Right kidney (tissue), 1 donor: ENCODE measurements around the gene FAM156A.
"Not testable (repeated sequence)": the region's sequence is repeated elsewhere in the genome, so short reads cannot be mapped to it uniquely, and the experiment has no call there.

ENCODE experiments used
- DNase-seq: peaks from one replicate; pipeline ENCODE4 v3.0.0-alpha.2; 2016

The FAM156A gene

GRCh38 chrX:52967922-52968321 is 9.6 kb upstream of the FAM156A start:
- not testable (repeated sequence) for DNase-seq

- not testable (repeated sequence) for DNase-seq
Observed at GRCh38 chrX:52966993-52967738, 8.8 kb upstream of the FAM156A start.

- not testable (repeated sequence) for DNase-seq
Observed at GRCh38 chrX:52958961-52959360, 643 bp upstream of the FAM156A start.

- DNase-seq, result not testable (repeated sequence)
Observed at GRCh38 chrX:52949884-52950283, 8.4 kb downstream of the FAM156A start.

GRCh38 chrX:52949325-52949724 is 9.0 kb downstream of the FAM156A start:
- not testable (repeated sequence) for DNase-seq

- DNase-seq, result not testable (repeated sequence)
Observed at GRCh38 chrX:52948265-52948664, 10.1 kb downstream of the FAM156A start.

- DNase-seq, result not testable (repeated sequence)
Observed at GRCh38 chrX:52947501-52947900, 10.8 kb downstream of the FAM156A start.

- DNase-seq, result not testable (repeated sequence)
Observed at GRCh38 chrX:52945838-52946494, 12.4 kb downstream of the FAM156A start.

- DNase-seq, result not testable (repeated sequence)
Observed at GRCh38 chrX:52941728-52942127, 16.6 kb downstream of the FAM156A start.

GRCh38 chrX:52940704-52941103 is 17.6 kb downstream of the FAM156A start:
- not testable (repeated sequence) for DNase-seq

- not testable (repeated sequence) for DNase-seq
Observed at GRCh38 chrX:52935470-52935784, 22.9 kb downstream of the FAM156A start.

- DNase-seq, result peak; percentile 90
Observed at GRCh38 chrX:52934704-52935469, 23.4 kb downstream of the FAM156A start.

- no peak for DNase-seq
Observed at GRCh38 chrX:52933976-52934703, 24.2 kb downstream of the FAM156A start.

- DNase-seq, result no peak
Observed at GRCh38 chrX:52933213-52933612, 25.1 kb downstream of the FAM156A start.

- DNase-seq, result not testable (repeated sequence)
Observed at GRCh38 chrX:52930214-52930613, 28.1 kb downstream of the FAM156A start.

- no peak for DNase-seq
Observed at GRCh38 chrX:52923781-52924241, 34.5 kb downstream of the FAM156A start.

- DNase-seq, result not testable (repeated sequence)
Observed at GRCh38 chrX:52914704-52915103, 43.6 kb downstream of the FAM156A start.

- DNase-seq, result not testable (repeated sequence)
Observed at GRCh38 chrX:52913681-52914080, 44.6 kb downstream of the FAM156A start.

GRCh38 chrX:52909313-52909969 is 48.9 kb downstream of the FAM156A start:
- not testable (repeated sequence) for DNase-seq

- not testable (repeated sequence) for DNase-seq
Observed at GRCh38 chrX:52907900-52908299, 50.4 kb downstream of the FAM156A start.

GRCh38 chrX:52907137-52907536 is 51.2 kb downstream of the FAM156A start:
- not testable (repeated sequence) for DNase-seq

GRCh38 chrX:52906072-52906471 is 52.2 kb downstream of the FAM156A start:
- not testable (repeated sequence) for DNase-seq
